Activated CD4-positive, CD25-positive, alpha-beta regulatory T cell treated with anti-CD3 and anti-CD28 coated beads, Interleukin-2, amount 50 U/mL, for 24 hours (primary cell): ENCODE measurements around the gene NOMO2.
A peak's percentile ranks its signal among the peaks of the same experiment; 100 is the strongest.
"Not testable (repeated sequence)": the region's sequence is repeated elsewhere in the genome, so short reads cannot be mapped to it uniquely, and the experiment has no call there.

Source experiments
- ATAC-seq, 2 donors: fragments of 150-1000 bp; cut with Tn5 transposase; one replicate each; pipeline ENCODE4 v1.10.0; 2021; ENCODE audit warnings: mild to moderate bottlenecking in 1 of 2, moderate library complexity in 1 of 2

NOMO2 gene

GRCh38 chr16:18573887-18574286 lies 12.0 kb upstream of the NOMO2 start:
- ATAC-seq, result not testable (repeated sequence)

GRCh38 chr16:18572973-18573372 lies 11.1 kb upstream of the NOMO2 start:
- ATAC-seq, result not testable (repeated sequence)

- not testable (repeated sequence) for ATAC-seq
These were observed 9.5 kb upstream of the NOMO2 start for GRCh38 chr16:18571307-18571850.

- peak in 1 of 2 donors; percentile 17 for ATAC-seq
These were observed 8.8 kb upstream of the NOMO2 start for GRCh38 chr16:18570529-18571306.

GRCh38 chr16:18560416-18561220 lies 1.3 kb downstream of the NOMO2 start:
- ATAC-seq, result not testable (repeated sequence)

- not testable (repeated sequence) for ATAC-seq
These were observed 8.2 kb downstream of the NOMO2 start for GRCh38 chr16:18553671-18554070.

GRCh38 chr16:18547382-18547781 lies 14.5 kb downstream of the NOMO2 start:
- not testable (repeated sequence) for ATAC-seq

- ATAC-seq, result not testable (repeated sequence)
These were observed 15.0 kb downstream of the NOMO2 start for GRCh38 chr16:18546853-18547252.

GRCh38 chr16:18544232-18545081 lies 17.4 kb downstream of the NOMO2 start:
- not testable (repeated sequence) for ATAC-seq

GRCh38 chr16:18541912-18542311 lies 20.0 kb downstream of the NOMO2 start:
- ATAC-seq, result not testable (repeated sequence)

- ATAC-seq, result not testable (repeated sequence)
These were observed 24.9 kb downstream of the NOMO2 start for GRCh38 chr16:18537004-18537403.

- not testable (repeated sequence) for ATAC-seq
These were observed 26.3 kb downstream of the NOMO2 start for GRCh38 chr16:18535519-18536168.

GRCh38 chr16:18534308-18534707 lies 27.6 kb downstream of the NOMO2 start:
- ATAC-seq, result not testable (repeated sequence)

- not testable (repeated sequence) for ATAC-seq
These were observed 30.6 kb downstream of the NOMO2 start for GRCh38 chr16:18531323-18531722.

GRCh38 chr16:18530329-18530728 lies 31.6 kb downstream of the NOMO2 start:
- not testable (repeated sequence) for ATAC-seq

GRCh38 chr16:18526547-18526946 lies 35.4 kb downstream of the NOMO2 start:
- ATAC-seq, result not testable (repeated sequence)

- ATAC-seq, result not testable (repeated sequence)
These were observed 35.9 kb downstream of the NOMO2 start for GRCh38 chr16:18525882-18526482.

- not testable (repeated sequence) for ATAC-seq
These were observed 39.3 kb downstream of the NOMO2 start for GRCh38 chr16:18522637-18523036.

- ATAC-seq, result not testable (repeated sequence)
These were observed 40.3 kb downstream of the NOMO2 start for GRCh38 chr16:18521445-18522181.

- ATAC-seq, result not testable (repeated sequence)
These were observed 43.2 kb downstream of the NOMO2 start for GRCh38 chr16:18518536-18519283.
